ENCODE data around the gene AGFG2.
A peak's percentile ranks its signal among the peaks of the same experiment; 100 is the strongest.

Gene AGFG2

GRCh38 chr7:100504887-100505611, 34.0 kb upstream of the AGFG2 start:
- no peak overlapping the region for H3K4me3 ChIP-seq
- H3K9ac ChIP-seq = no peak overlapping the region
- H3K27ac ChIP-seq = no peak overlapping the region
- H3K4me2 ChIP-seq = no peak overlapping the region
- no peaks in the 10 kb centered on the region for H3K36me3 ChIP-seq
- TF ChIP-seq Cebpa-rat (IDR thresholded peaks at IDR 0.05) = no peak
- H4K20me1 ChIP-seq = no peaks in the 10 kb centered on the region
- no peaks in the 10 kb centered on the region for H3K4me1 ChIP-seq
- H3K9me3 ChIP-seq = no peaks in the 10 kb centered on the region
- no peaks in the 10 kb centered on the region for H3K27me3 ChIP-seq

- Histone ChIP-seq H3K9me3 (no peaks in the 10 kb centered on the region), H3K27me3 (no peaks in the 10 kb centered on the region), H3K36me3 (no peaks in the 10 kb centered on the region), H3K4me3 (no peak overlapping the region), H3K27ac (no peak overlapping the region), H3K9ac (no peak overlapping the region), H3K4me2 (no peak overlapping the region), H3K4me1 (no peaks in the 10 kb centered on the region), H4K20me1 (no peaks in the 10 kb centered on the region)
- no peak for TF ChIP-seq Cebpa-rat (IDR thresholded peaks at IDR 0.05)
Observed at GRCh38 chr7:100506356-100506923, 32.6 kb upstream of the AGFG2 start.

DNA sequence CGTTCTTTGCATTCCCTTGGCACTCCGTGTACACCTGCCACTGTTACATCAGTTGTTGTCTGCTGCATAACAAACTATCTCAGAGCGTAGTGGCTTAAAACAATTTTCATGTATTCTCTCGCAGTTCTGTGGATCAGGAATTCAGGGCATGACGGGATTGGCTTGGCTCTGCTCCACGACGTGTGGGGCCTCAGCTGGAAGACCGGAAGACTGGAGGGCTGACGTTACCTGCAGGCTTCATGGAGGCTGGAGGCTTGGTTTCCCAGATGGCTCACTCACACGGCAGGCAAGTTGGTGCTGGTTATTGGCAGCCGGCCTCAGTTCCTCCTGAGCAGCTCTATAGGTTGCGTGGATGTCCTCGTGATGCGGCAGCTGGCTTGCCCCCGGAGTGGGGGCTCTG, 29.8 kb upstream of the AGFG2 start:
- Histone ChIP-seq H3K27ac (no peak overlapping the region), H3K4me1 (no peaks in the 10 kb centered on the region), H3K4me2 (no peak overlapping the region), H3K9me3 (no peaks in the 10 kb centered on the region), H4K20me1 (no peaks in the 10 kb centered on the region), H3K36me3 (no peaks in the 10 kb centered on the region), H3K27me3 (no peaks in the 10 kb centered on the region), H3K9ac (no peak overlapping the region), H3K4me3 (no peak overlapping the region)
- TF ChIP-seq Cebpa-rat (IDR thresholded peaks at IDR 0.05) = no peak

GRCh38 chr7:100510437-100511239, 28.4 kb upstream of the AGFG2 start:
- Histone ChIP-seq H3K36me3 (no peaks in the 10 kb centered on the region), H4K20me1 (no peaks in the 10 kb centered on the region), H3K4me1 (peaks cover 8% of the 10 kb centered on the region), H3K4me2 (no peak overlapping the region), H3K9ac (no peak overlapping the region), H3K9me3 (no peaks in the 10 kb centered on the region), H3K27me3 (no peaks in the 10 kb centered on the region), H3K4me3 (no peak overlapping the region), H3K27ac (no peak overlapping the region)
- no peak for TF ChIP-seq Cebpa-rat (IDR thresholded peaks at IDR 0.05)

- no peak overlapping the region for H3K4me2 ChIP-seq
- no peak overlapping the region for H3K27ac ChIP-seq
- no peak overlapping the region for H3K9ac ChIP-seq
- no peak for TF ChIP-seq Cebpa-rat (IDR thresholded peaks at IDR 0.05)
- no peaks in the 10 kb centered on the region for H3K36me3 ChIP-seq
- H3K9me3 ChIP-seq = no peaks in the 10 kb centered on the region
- H3K4me3 ChIP-seq = no peak overlapping the region
- H3K27me3 ChIP-seq = no peaks in the 10 kb centered on the region
- H4K20me1 ChIP-seq = no peaks in the 10 kb centered on the region
- H3K4me1 ChIP-seq = peaks cover 22% of the 10 kb centered on the region
Observed at GRCh38 chr7:100513212-100513810, 25.7 kb upstream of the AGFG2 start.

DNA sequence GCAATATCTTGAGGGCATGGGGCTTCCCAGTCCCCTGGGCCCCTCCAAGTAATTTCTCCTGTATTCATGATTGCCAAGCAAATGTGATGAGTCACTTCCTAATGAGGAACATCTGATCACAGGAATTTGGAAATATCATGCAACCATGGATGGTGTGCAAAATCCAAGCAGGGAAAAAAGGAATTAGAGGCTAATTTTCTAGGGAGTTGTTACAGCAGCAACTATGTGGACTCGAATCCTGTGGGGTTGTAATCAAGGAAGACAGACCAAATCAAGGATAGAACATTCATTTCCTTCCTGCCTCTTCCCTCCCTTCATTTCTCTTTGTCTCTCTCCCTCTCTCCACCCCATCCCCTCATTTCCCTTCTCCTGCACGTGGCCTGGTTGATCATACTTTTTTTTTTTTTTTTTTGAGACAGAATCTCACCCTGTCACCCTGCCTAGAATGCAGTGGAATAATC, 23.9 kb upstream of the AGFG2 start:
- Histone ChIP-seq H3K27me3 (no peaks in the 10 kb centered on the region), H3K4me2 (peak overlapping the region; percentile 33), H3K4me1 (peaks cover 22% of the 10 kb centered on the region), H3K9me3 (no peaks in the 10 kb centered on the region), H4K20me1 (no peaks in the 10 kb centered on the region), H3K27ac (no peak overlapping the region), H3K4me3 (no peak overlapping the region), H3K9ac (no peak overlapping the region), H3K36me3 (no peaks in the 10 kb centered on the region)
- TF ChIP-seq Cebpa-rat (IDR thresholded peaks at IDR 0.05) = no peak

DNA sequence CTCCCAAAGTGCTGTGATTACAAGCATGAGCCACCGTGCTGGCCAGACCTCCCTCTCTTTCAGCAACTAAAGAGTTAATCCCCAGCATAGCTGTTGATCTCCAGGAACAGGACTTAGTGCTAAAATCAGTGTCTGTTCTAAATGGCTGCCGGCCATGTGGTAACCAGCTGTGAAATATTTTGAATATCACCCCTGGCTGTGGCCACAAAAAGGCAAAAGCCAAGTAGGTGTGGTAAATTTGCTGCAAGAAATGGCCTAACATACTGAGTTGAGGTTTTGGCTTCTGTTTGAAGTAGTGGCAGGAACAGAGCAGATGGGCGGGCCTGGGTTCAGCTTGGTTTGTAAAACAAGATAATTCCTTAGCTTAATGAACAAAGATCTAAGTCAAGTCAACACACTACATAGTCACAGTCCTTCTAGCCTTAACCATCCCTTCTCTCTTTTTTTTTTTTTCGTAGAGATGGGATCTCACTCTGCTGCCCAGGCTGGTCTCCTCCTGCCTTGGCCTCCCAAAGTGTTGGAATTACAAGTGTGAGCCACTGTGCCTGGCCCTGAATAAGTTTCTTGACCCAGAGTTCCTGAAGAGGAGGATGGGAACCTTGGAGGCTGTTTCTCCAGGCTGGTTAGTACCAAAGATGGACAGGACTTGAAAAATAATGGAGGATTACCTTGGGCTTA, 22.7 kb upstream of the AGFG2 start:
- H3K4me1 ChIP-seq = peaks cover 22% of the 10 kb centered on the region
- H3K4me3 ChIP-seq = no peak overlapping the region
- no peaks in the 10 kb centered on the region for H3K36me3 ChIP-seq
- H3K4me2 ChIP-seq = peak overlapping the region; percentile 33
- H3K9ac ChIP-seq = no peak overlapping the region
- H4K20me1 ChIP-seq = no peaks in the 10 kb centered on the region
- H3K27me3 ChIP-seq = no peaks in the 10 kb centered on the region
- no peak overlapping the region for H3K27ac ChIP-seq
- no peaks in the 10 kb centered on the region for H3K9me3 ChIP-seq
- no peak for TF ChIP-seq Cebpa-rat (IDR thresholded peaks at IDR 0.05)

DNA sequence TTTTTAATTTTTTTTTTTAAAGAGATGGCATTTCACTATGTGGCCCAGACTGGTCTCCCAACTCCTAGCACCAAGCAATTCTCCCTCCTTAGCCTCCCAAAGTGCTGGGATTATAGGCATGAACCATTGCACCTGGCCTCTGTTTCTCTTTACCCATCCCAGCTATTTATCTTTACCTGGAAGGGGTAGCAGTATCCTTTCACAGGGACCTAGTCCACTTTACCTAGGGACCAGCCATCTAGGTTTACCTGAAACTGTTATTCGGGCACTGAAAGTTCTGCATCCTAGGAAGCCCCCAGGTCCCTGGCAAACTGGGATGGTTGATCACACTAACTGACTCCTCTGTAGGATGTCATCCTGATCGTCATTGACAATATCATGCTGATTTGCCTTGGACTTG, 21.7 kb upstream of the AGFG2 start:
- Histone ChIP-seq H3K4me2 (no peak overlapping the region), H3K4me1 (peaks cover 22% of the 10 kb centered on the region), H3K27ac (no peak overlapping the region), H3K27me3 (no peaks in the 10 kb centered on the region), H3K9me3 (no peaks in the 10 kb centered on the region), H3K4me3 (no peak overlapping the region), H3K9ac (no peak overlapping the region), H3K36me3 (no peaks in the 10 kb centered on the region), H4K20me1 (no peaks in the 10 kb centered on the region)
- no peak for TF ChIP-seq Cebpa-rat (IDR thresholded peaks at IDR 0.05)

DNA sequence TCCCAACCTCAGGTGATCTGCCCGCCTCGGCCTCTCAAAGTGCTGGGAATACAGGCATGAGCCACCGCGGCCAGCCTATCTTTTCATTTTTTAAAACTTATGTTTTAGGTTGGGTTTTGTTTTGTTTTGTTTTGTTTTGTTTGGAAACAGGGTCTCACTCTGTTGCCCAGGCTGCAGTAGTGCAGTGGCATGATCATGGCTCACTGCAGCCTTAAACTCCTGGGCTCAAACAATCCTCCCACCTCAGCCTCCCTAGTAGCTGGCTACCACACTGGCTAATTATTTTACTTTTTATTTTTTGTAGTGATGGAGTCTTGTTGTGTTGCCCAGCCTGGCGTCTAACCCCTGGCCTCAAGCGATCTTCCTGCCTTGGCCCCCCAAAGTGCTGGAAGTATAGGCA, 19.4 kb upstream of the AGFG2 start:
- H3K27me3 ChIP-seq = no peaks in the 10 kb centered on the region
- H3K9me3 ChIP-seq = peaks cover 4% of the 10 kb centered on the region; the same call in 1 of the 2 replicates
- no peak overlapping the region for H3K4me3 ChIP-seq
- no peaks in the 10 kb centered on the region for H4K20me1 ChIP-seq
- no peak overlapping the region for H3K27ac ChIP-seq
- H3K4me1 ChIP-seq = peaks cover 22% of the 10 kb centered on the region
- no peak for TF ChIP-seq Cebpa-rat (IDR thresholded peaks at IDR 0.05)
- no peak overlapping the region for H3K9ac ChIP-seq
- H3K36me3 ChIP-seq = no peaks in the 10 kb centered on the region
- H3K4me2 ChIP-seq = no peak overlapping the region
